ENCODE results near the gene FOXC2. TPM values are rescaled to one million over a fixed set of nuclear protein-coding genes. Genes with fewer than 3 reads are reported as not detected.

The FOXC2 gene
- total and polyA plus RNA-seq, 4 experiments from 2014 or later, result not detected

- intact Hi-C loops (cut with micrococcal nuclease), result no loop called here
- peak overlapping the region in 2 of 8 donors; percentile 1 to 47 for H3K4me3 Mint-ChIP-seq
- ChIA-PET POLR2A (ENCODE audit: partially characterized antibody) (no interaction called here), CTCF (ENCODE audit: partially characterized antibody) (no interaction called here)
- H3K27me3 Mint-ChIP-seq, result peaks cover 51 to 66% of the 10 kb centered on the region in 2 donors
- no peaks in the 10 kb centered on the region for H3K9me3 Mint-ChIP-seq
- no peak overlapping the region for H3K4me3 ChIP-seq (ENCODE audit: low read length in 2 of 2)
- peaks cover 21% of the 10 kb centered on the region for H3K27me3 ChIP-seq (ENCODE audit: insufficient read depth, low read length)
- H3K36me3 ChIP-seq (ENCODE audit: insufficient read depth, low read length), result no peaks in the 10 kb centered on the region
- H3K36me3 Mint-ChIP-seq, result no peaks in the 10 kb centered on the region
- peaks cover 3 to 18% (median 11%) of the 10 kb centered on the region in 4 donors for H3K4me1 Mint-ChIP-seq
- DNase-seq, result no peak
- H3K27ac Mint-ChIP-seq, result no peak overlapping the region
- peaks cover 16% of the 10 kb centered on the region for H3K4me1 ChIP-seq (ENCODE audit: insufficient read depth, low read length)
- H3K27ac ChIP-seq (ENCODE audit: low read depth, low read length), result no peak overlapping the region
- H3K9me3 ChIP-seq (ENCODE audit: control insufficient read depth in 1 of 2, low read length in 2 of 2), result no peaks in the 10 kb centered on the region
These were observed 10.8 kb downstream of the FOXC2 start for GRCh38 chr16:86577314-86577971.

GRCh38 chr16:86578061-86578599 lies 11.5 kb downstream of the FOXC2 start, which contains the start of gene FOXL1:
Gene FOXL1, plus strand, starts transcription at chr16:86578549. Its CDS starts 175 bp downstream, at chr16:86578724.
- ChIA-PET POLR2A (ENCODE audit: partially characterized antibody) (no interaction called here), CTCF (ENCODE audit: partially characterized antibody) (no interaction called here)
- Mint-ChIP-seq H3K9me3 (no peaks in the 10 kb centered on the region), H3K27ac (no peak within 1 kb of the TSS), H3K4me1 (peaks cover 3 to 18% (median 11%) of the 10 kb centered on the region in 4 donors), H3K4me3 (peak within 1 kb of the TSS in 3 of 8 donors; percentile 4 to 20 (median 11)), H3K36me3 (no peaks in the 10 kb centered on the region), H3K27me3 (peaks cover 50 to 63% of the 10 kb centered on the region in 2 donors)
- Histone ChIP-seq H3K36me3 (ENCODE audit: insufficient read depth, low read length) (no peaks in the 10 kb centered on the region), H3K27me3 (ENCODE audit: insufficient read depth, low read length) (peaks cover 21% of the 10 kb centered on the region), H3K4me1 (ENCODE audit: insufficient read depth, low read length) (peaks cover 16% of the 10 kb centered on the region), H3K4me3 (ENCODE audit: low read length in 2 of 2) (no peak within 1 kb of the TSS), H3K9me3 (ENCODE audit: control insufficient read depth in 1 of 2, low read length in 2 of 2) (no peaks in the 10 kb centered on the region), H3K27ac (ENCODE audit: low read depth, low read length) (no peak within 1 kb of the TSS)
- no peak for DNase-seq
- intact Hi-C loops (cut with micrococcal nuclease), result no loop called here

GRCh38 chr16:86578611-86579267 lies 12.1 kb downstream of the FOXC2 start:
- Mint-ChIP-seq H3K9me3 (no peaks in the 10 kb centered on the region), H3K4me1 (peaks cover 3 to 18% (median 11%) of the 10 kb centered on the region in 4 donors), H3K27ac (no peak overlapping the region), H3K4me3 (no peak overlapping the region), H3K27me3 (peaks cover 51 to 60% of the 10 kb centered on the region in 2 donors), H3K36me3 (no peaks in the 10 kb centered on the region)
- intact Hi-C loops (cut with micrococcal nuclease), result no loop called here
- no peak overlapping the region for H3K27ac ChIP-seq (ENCODE audit: low read depth, low read length)
- POLR2A ChIA-PET (ENCODE audit: partially characterized antibody), result no interaction called here
- no peak for DNase-seq
- peaks cover 21% of the 10 kb centered on the region for H3K27me3 ChIP-seq (ENCODE audit: insufficient read depth, low read length)
- H3K9me3 ChIP-seq (ENCODE audit: control insufficient read depth in 1 of 2, low read length in 2 of 2), result no peaks in the 10 kb centered on the region
- no peak overlapping the region for H3K4me3 ChIP-seq (ENCODE audit: low read length in 2 of 2)
- no peaks in the 10 kb centered on the region for H3K36me3 ChIP-seq (ENCODE audit: insufficient read depth, low read length)
- CTCF ChIA-PET (ENCODE audit: partially characterized antibody), result no interaction called here
- H3K4me1 ChIP-seq (ENCODE audit: insufficient read depth, low read length), result peaks cover 16% of the 10 kb centered on the region

- Mint-ChIP-seq H3K9me3 (no peaks in the 10 kb centered on the region), H3K27me3 (peaks cover 48 to 54% of the 10 kb centered on the region in 2 donors), H3K36me3 (no peaks in the 10 kb centered on the region), H3K4me3 (peak overlapping the region in 1 of 8 donors; percentile 17), H3K27ac (peak overlapping the region in 1 of 7 donors; percentile 51), H3K4me1 (peaks cover 3 to 18% (median 11%) of the 10 kb centered on the region in 4 donors)
- POLR2A ChIA-PET (ENCODE audit: partially characterized antibody), result no interaction called here
- Histone ChIP-seq H3K4me3 (ENCODE audit: low read length in 2 of 2) (no peak overlapping the region), H3K27me3 (ENCODE audit: insufficient read depth, low read length) (peaks cover 21% of the 10 kb centered on the region), H3K36me3 (ENCODE audit: insufficient read depth, low read length) (no peaks in the 10 kb centered on the region), H3K9me3 (ENCODE audit: control insufficient read depth in 1 of 2, low read length in 2 of 2) (no peaks in the 10 kb centered on the region), H3K4me1 (ENCODE audit: insufficient read depth, low read length) (peaks cover 16% of the 10 kb centered on the region), H3K27ac (ENCODE audit: low read depth, low read length) (no peak overlapping the region)
- intact Hi-C loops (cut with micrococcal nuclease), result no loop called here
- CTCF ChIA-PET (ENCODE audit: partially characterized antibody), result no interaction called here
- no peak for DNase-seq
These were observed 12.8 kb downstream of the FOXC2 start for GRCh38 chr16:86579268-86580062.

- Mint-ChIP-seq H3K36me3 (no peaks in the 10 kb centered on the region), H3K27me3 (peaks cover 42 to 47% of the 10 kb centered on the region in 2 donors), H3K4me3 (no peak overlapping the region), H3K9me3 (no peaks in the 10 kb centered on the region), H3K4me1 (peaks cover 3 to 18% (median 10%) of the 10 kb centered on the region in 4 donors), H3K27ac (no peak overlapping the region)
- H3K36me3 ChIP-seq (ENCODE audit: insufficient read depth, low read length), result no peaks in the 10 kb centered on the region
- ChIA-PET POLR2A (ENCODE audit: partially characterized antibody) (no interaction called here), CTCF (ENCODE audit: partially characterized antibody) (no interaction called here)
- peaks cover 21% of the 10 kb centered on the region for H3K27me3 ChIP-seq (ENCODE audit: insufficient read depth, low read length)
- intact Hi-C loops (cut with micrococcal nuclease), result no loop called here
- no peak overlapping the region for H3K4me3 ChIP-seq (ENCODE audit: low read length in 2 of 2)
- no peak overlapping the region for H3K27ac ChIP-seq (ENCODE audit: low read depth, low read length)
- no peaks in the 10 kb centered on the region for H3K9me3 ChIP-seq (ENCODE audit: control insufficient read depth in 1 of 2, low read length in 2 of 2)
- no peak for DNase-seq
- H3K4me1 ChIP-seq (ENCODE audit: insufficient read depth, low read length), result peaks cover 16% of the 10 kb centered on the region
These were observed 13.6 kb downstream of the FOXC2 start for GRCh38 chr16:86580063-86580790.

- peaks cover 21% of the 10 kb centered on the region for H3K27me3 ChIP-seq (ENCODE audit: insufficient read depth, low read length)
- H3K4me1 Mint-ChIP-seq, result peaks cover 3 to 18% (median 9%) of the 10 kb centered on the region in 4 donors
- H3K36me3 ChIP-seq (ENCODE audit: insufficient read depth, low read length), result no peaks in the 10 kb centered on the region
- no peak overlapping the region for H3K4me3 ChIP-seq (ENCODE audit: low read length in 2 of 2)
- ChIA-PET CTCF (ENCODE audit: partially characterized antibody) (no interaction called here), POLR2A (ENCODE audit: partially characterized antibody) (no interaction called here)
- H3K27ac ChIP-seq (ENCODE audit: low read depth, low read length), result no peak overlapping the region
- H3K4me3 Mint-ChIP-seq, result no peak overlapping the region
- peaks cover 12% of the 10 kb centered on the region for H3K4me1 ChIP-seq (ENCODE audit: insufficient read depth, low read length)
- H3K9me3 ChIP-seq (ENCODE audit: control insufficient read depth in 1 of 2, low read length in 2 of 2), result no peaks in the 10 kb centered on the region
- H3K27ac Mint-ChIP-seq, result no peak overlapping the region
- H3K9me3 Mint-ChIP-seq, result no peaks in the 10 kb centered on the region
- H3K36me3 Mint-ChIP-seq, result no peaks in the 10 kb centered on the region
- peaks cover 40 to 43% of the 10 kb centered on the region in 2 donors for H3K27me3 Mint-ChIP-seq
- no peak for DNase-seq
- intact Hi-C loops (cut with micrococcal nuclease), result no loop called here
These were observed 14.2 kb downstream of the FOXC2 start for GRCh38 chr16:86580791-86581170.

Data from CD4-positive, alpha-beta memory T cell (primary cell).